Measurements from ENCODE around the gene OR6Q1.

DNA sequence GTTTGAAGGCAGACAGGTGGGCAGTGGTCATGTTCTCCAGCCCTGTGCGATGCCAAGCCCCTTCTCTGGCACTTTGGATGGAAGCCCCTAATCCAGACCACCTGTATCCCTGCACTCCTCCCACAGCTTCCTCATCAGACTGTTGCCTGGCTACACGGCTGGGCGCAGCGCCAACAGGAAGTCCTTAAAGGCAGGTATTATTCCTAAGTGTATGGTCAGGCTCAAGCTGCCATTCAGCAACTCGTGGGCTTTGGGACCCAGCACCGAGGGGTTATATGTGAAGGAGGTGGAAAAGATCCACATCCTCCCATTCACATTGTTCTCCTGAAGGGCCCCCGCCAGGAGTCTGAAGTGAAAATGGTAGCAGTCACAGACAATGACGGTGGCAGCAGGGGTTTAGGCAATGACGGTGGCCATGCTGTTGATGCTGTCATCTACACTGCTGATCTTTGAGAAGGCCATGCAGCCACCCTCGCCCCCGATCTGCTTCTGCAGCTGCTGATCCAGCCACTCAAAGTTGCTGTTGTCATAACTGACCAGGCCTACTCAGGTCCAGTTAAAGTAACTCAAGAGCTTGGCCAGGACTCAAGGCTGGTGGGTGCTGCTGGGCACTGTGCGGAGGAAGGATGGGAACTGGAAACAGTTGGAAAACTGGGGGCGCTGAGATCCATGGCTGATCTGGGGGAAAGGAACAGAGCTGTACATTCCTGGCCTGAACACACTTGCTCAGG lies 27.7 kb downstream of the OR6Q1 start:
- TF ChIP-seq, protein P1, sequence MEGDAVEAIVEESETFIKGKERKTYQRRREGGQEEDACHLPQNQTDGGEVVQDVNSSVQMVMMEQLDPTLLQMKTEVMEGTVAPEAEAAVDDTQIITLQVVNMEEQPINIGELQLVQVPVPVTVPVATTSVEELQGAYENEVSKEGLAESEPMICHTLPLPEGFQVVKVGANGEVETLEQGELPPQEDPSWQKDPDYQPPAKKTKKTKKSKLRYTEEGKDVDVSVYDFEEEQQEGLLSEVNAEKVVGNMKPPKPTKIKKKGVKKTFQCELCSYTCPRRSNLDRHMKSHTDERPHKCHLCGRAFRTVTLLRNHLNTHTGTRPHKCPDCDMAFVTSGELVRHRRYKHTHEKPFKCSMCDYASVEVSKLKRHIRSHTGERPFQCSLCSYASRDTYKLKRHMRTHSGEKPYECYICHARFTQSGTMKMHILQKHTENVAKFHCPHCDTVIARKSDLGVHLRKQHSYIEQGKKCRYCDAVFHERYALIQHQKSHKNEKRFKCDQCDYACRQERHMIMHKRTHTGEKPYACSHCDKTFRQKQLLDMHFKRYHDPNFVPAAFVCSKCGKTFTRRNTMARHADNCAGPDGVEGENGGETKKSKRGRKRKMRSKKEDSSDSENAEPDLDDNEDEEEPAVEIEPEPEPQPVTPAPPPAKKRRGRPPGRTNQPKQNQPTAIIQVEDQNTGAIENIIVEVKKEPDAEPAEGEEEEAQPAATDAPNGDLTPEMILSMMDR (conservative IDR thresholded peaks at IDR 0.05; ENCODE audit: low read depth in 2 of 2), result no peak
- no peak for TF ChIP-seq POLR2AphosphoS5 (IDR thresholded peaks at IDR 0.05; ENCODE audit: low read depth)
- TF ChIP-seq EZH2 (IDR thresholded peaks at IDR 0.05; ENCODE audit: low read depth, unreplicated experiment), result no peak
- no peak for TF ChIP-seq EZH2phosphoT487 (IDR thresholded peaks at IDR 0.05; ENCODE audit: unreplicated experiment)
- TF ChIP-seq, protein P2, sequence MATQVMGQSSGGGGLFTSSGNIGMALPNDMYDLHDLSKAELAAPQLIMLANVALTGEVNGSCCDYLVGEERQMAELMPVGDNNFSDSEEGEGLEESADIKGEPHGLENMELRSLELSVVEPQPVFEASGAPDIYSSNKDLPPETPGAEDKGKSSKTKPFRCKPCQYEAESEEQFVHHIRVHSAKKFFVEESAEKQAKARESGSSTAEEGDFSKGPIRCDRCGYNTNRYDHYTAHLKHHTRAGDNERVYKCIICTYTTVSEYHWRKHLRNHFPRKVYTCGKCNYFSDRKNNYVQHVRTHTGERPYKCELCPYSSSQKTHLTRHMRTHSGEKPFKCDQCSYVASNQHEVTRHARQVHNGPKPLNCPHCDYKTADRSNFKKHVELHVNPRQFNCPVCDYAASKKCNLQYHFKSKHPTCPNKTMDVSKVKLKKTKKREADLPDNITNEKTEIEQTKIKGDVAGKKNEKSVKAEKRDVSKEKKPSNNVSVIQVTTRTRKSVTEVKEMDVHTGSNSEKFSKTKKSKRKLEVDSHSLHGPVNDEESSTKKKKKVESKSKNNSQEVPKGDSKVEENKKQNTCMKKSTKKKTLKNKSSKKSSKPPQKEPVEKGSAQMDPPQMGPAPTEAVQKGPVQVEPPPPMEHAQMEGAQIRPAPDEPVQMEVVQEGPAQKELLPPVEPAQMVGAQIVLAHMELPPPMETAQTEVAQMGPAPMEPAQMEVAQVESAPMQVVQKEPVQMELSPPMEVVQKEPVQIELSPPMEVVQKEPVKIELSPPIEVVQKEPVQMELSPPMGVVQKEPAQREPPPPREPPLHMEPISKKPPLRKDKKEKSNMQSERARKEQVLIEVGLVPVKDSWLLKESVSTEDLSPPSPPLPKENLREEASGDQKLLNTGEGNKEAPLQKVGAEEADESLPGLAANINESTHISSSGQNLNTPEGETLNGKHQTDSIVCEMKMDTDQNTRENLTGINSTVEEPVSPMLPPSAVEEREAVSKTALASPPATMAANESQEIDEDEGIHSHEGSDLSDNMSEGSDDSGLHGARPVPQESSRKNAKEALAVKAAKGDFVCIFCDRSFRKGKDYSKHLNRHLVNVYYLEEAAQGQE (IDR thresholded peaks at IDR 0.05; ENCODE audit: unreplicated experiment), result no peak
- TF ChIP-seq JUNB (IDR thresholded peaks at IDR 0.05; ENCODE audit: unreplicated experiment), result no peak
- no peak for TF ChIP-seq CREB1 (CRISPR knock-in tag; IDR thresholded peaks at IDR 0.05; ENCODE audit: low read depth)
- TF ChIP-seq STAT1 (IDR thresholded peaks at IDR 0.05; ENCODE audit: unreplicated experiment), result no peak
- no peak for TF ChIP-seq ZNF331 (CRISPR knock-in tag; IDR thresholded peaks at IDR 0.05; ENCODE audit: low read depth)
- TF ChIP-seq, protein P3, sequence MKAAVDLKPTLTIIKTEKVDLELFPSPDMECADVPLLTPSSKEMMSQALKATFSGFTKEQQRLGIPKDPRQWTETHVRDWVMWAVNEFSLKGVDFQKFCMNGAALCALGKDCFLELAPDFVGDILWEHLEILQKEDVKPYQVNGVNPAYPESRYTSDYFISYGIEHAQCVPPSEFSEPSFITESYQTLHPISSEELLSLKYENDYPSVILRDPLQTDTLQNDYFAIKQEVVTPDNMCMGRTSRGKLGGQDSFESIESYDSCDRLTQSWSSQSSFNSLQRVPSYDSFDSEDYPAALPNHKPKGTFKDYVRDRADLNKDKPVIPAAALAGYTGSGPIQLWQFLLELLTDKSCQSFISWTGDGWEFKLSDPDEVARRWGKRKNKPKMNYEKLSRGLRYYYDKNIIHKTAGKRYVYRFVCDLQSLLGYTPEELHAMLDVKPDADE (IDR thresholded peaks at IDR 0.05), result no peak
- TF ChIP-seq ZNF114 (CRISPR knock-in tag; IDR thresholded peaks at IDR 0.05), result no peak
- no peak for TF ChIP-seq NANOG (IDR thresholded peaks at IDR 0.05; ENCODE audit: borderline replicate concordance)
- TF ChIP-seq, protein P4, sequence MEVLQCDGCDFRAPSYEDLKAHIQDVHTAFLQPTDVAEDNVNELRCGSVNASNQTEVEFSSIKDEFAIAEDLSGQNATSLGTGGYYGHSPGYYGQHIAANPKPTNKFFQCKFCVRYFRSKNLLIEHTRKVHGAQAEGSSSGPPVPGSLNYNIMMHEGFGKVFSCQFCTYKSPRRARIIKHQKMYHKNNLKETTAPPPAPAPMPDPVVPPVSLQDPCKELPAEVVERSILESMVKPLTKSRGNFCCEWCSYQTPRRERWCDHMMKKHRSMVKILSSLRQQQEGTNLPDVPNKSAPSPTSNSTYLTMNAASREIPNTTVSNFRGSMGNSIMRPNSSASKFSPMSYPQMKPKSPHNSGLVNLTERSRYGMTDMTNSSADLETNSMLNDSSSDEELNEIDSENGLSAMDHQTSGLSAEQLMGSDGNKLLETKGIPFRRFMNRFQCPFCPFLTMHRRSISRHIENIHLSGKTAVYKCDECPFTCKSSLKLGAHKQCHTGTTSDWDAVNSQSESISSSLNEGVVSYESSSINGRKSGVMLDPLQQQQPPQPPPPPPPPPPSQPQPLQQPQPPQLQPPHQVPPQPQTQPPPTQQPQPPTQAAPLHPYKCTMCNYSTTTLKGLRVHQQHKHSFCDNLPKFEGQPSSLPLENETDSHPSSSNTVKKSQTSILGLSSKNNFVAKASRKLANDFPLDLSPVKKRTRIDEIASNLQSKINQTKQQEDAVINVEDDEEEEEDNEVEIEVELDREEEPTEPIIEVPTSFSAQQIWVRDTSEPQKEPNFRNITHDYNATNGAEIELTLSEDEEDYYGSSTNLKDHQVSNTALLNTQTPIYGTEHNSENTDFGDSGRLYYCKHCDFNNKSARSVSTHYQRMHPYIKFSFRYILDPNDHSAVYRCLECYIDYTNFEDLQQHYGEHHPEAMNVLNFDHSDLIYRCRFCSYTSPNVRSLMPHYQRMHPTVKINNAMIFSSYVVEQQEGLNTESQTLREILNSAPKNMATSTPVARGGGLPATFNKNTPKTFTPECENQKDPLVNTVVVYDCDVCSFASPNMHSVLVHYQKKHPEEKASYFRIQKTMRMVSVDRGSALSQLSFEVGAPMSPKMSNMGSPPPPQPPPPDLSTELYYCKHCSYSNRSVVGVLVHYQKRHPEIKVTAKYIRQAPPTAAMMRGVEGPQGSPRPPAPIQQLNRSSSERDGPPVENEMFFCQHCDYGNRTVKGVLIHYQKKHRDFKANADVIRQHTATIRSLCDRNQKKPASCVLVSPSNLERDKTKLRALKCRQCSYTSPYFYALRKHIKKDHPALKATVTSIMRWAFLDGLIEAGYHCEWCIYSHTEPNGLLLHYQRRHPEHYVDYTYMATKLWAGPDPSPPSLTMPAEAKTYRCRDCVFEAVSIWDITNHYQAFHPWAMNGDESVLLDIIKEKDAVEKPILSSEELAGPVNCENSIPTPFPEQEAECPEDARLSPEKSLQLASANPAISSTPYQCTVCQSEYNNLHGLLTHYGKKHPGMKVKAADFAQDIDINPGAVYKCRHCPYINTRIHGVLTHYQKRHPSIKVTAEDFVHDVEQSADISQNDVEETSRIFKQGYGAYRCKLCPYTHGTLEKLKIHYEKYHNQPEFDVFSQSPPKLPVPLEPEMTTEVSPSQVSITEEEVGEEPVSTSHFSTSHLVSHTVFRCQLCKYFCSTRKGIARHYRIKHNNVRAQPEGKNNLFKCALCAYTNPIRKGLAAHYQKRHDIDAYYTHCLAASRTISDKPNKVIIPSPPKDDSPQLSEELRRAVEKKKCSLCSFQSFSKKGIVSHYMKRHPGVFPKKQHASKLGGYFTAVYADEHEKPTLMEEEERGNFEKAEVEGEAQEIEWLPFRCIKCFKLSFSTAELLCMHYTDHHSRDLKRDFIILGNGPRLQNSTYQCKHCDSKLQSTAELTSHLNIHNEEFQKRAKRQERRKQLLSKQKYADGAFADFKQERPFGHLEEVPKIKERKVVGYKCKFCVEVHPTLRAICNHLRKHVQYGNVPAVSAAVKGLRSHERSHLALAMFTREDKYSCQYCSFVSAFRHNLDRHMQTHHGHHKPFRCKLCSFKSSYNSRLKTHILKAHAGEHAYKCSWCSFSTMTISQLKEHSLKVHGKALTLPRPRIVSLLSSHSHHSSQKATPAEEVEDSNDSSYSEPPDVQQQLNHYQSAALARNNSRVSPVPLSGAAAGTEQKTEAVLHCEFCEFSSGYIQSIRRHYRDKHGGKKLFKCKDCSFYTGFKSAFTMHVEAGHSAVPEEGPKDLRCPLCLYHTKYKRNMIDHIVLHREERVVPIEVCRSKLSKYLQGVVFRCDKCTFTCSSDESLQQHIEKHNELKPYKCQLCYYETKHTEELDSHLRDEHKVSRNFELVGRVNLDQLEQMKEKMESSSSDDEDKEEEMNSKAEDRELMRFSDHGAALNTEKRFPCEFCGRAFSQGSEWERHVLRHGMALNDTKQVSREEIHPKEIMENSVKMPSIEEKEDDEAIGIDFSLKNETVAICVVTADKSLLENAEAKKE (CRISPR knock-in tag; IDR thresholded peaks at IDR 0.05), result no peak

Data from GM23338 (cell line).